ENCODE measurements around the gene ZNF419.

The ZNF419 gene

DNA sequence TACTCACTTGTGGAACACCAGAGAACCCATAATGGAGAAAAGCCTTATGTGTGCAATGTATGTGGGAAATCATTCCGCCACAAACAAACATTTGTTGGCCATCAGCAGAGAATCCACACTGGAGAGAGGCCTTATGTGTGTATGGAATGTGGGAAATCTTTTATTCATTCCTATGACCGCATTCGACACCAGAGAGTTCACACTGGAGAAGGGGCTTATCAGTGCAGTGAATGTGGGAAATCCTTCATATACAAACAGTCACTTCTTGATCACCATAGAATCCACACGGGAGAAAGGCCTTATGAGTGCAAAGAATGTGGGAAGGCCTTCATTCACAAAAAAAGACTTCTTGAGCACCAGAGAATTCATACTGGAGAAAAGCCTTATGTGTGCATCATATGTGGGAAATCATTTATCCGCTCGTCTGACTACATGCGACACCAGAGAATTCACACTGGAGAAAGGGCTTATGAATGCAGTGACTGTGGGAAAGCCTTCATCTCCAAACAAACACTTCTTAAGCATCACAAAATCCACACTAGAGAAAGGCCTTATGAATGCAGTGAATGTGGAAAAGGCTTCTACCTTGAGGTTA, 50.5 kb downstream of the ZNF419 start:
- DNase-seq (ENCODE audit: low read depth) = no peak
